ENCODE data around the gene C16orf86.

Gene C16orf86

GRCh38 chr16:67697422-67698185 lies 31.0 kb downstream of the C16orf86 start:
- DNase-seq: no peak

- DNase-seq: no peak
These were observed 32.7 kb downstream of the C16orf86 start for GRCh38 chr16:67699265-67699664.

- DNase-seq: no peak
These were observed 34.8 kb downstream of the C16orf86 start for GRCh38 chr16:67701420-67701819.

GRCh38 chr16:67702130-67702529 lies 35.5 kb downstream of the C16orf86 start:
- no peak for DNase-seq

GRCh38 chr16:67703626-67704025 lies 37.0 kb downstream of the C16orf86 start:
- DNase-seq: no peak

GRCh38 chr16:67704110-67704509 lies 37.5 kb downstream of the C16orf86 start:
- no peak for DNase-seq

GRCh38 chr16:67707210-67707609 lies 40.6 kb downstream of the C16orf86 start:
- DNase-seq: no peak

- no peak for DNase-seq
These were observed 41.2 kb downstream of the C16orf86 start for GRCh38 chr16:67707790-67708189.

GRCh38 chr16:67708368-67708771 lies 41.8 kb downstream of the C16orf86 start:
- no peak for DNase-seq

GRCh38 chr16:67709050-67709449 lies 42.4 kb downstream of the C16orf86 start:
- no peak for DNase-seq

- no peak for DNase-seq
These were observed 44.0 kb downstream of the C16orf86 start for GRCh38 chr16:67710607-67711006.

GRCh38 chr16:67713647-67714273 lies 47.1 kb downstream of the C16orf86 start:
- DNase-seq: no peak

- no peak for DNase-seq
These were observed 47.9 kb downstream of the C16orf86 start for GRCh38 chr16:67714522-67714921.

- no peak for DNase-seq
These were observed 49.5 kb downstream of the C16orf86 start for GRCh38 chr16:67716097-67716496.
